Glutamatergic neuron (in vitro differentiated cells): ENCODE measurements around the gene CCR7. TPM values are rescaled to one million over a fixed set of nuclear protein-coding genes. Genes with fewer than 3 reads are reported as not detected.

Experiments
- DNase-seq: peaks from one replicate; pipeline ENCODE4 v3.0.0; 2022
- H3K27ac Mint-ChIP-seq: one replicate; pipeline ENCODE4 v1.8.0; 2020; ENCODE audit warnings: mild to moderate bottlenecking, mixed read lengths, inconsistent platforms; ENCODE audit not compliant: unreplicated experiment
- H3K27me3 Mint-ChIP-seq: one replicate; pipeline ENCODE4 v1.8.0; 2020; ENCODE audit warnings: mild to moderate bottlenecking, moderate library complexity, mixed read lengths, inconsistent platforms; ENCODE audit not compliant: unreplicated experiment
- H3K36me3 Mint-ChIP-seq: one replicate; pipeline ENCODE4 v1.8.0; 2020; ENCODE audit warnings: mild to moderate bottlenecking, mixed read lengths, inconsistent platforms; ENCODE audit not compliant: unreplicated experiment
- H3K4me1 Mint-ChIP-seq: one replicate; pipeline ENCODE4 v1.8.0; 2020; ENCODE audit warnings: mild to moderate bottlenecking, low read depth, mixed read lengths, inconsistent platforms; ENCODE audit not compliant: unreplicated experiment
- H3K4me3 Mint-ChIP-seq: one replicate; pipeline ENCODE4 v1.8.0; 2020; ENCODE audit warnings: mild to moderate bottlenecking, mixed read lengths, inconsistent platforms; ENCODE audit not compliant: unreplicated experiment
- H3K9me3 Mint-ChIP-seq: one replicate; pipeline ENCODE4 v1.8.0; 2020; ENCODE audit warnings: mild to moderate bottlenecking, moderate library complexity, mixed read lengths, inconsistent platforms; ENCODE audit not compliant: unreplicated experiment
- CTCF ChIP-seq: fragments of 200-600 bp; sonication (generic); IDR thresholded peaks from one replicate; pipeline ENCODE4 v1.5.0; 2021; ENCODE audit not compliant: partially characterized antibody, unreplicated experiment
- total RNA-seq: library from RNA; stranded (reverse); fragmentation: NEBNext Ultra II Directional; extraction: Animal tissue kit (Norgen Biotek cat#: 25700); gene quantifications from one replicate; pipeline ENCODE4 v1.2.1, GENCODE V29; 2021; ENCODE audit not compliant: unreplicated experiment

CCR7 gene
- total RNA-seq, 1 donor from 2014 or later = not detected

- Mint-ChIP-seq H3K4me3 (no peak overlapping the region), H3K9me3 (peaks cover 6% of the 10 kb centered on the region), H3K36me3 (no peaks in the 10 kb centered on the region), H3K27ac (no peak overlapping the region), H3K27me3 (peaks cover 4% of the 10 kb centered on the region), H3K4me1 (no peaks in the 10 kb centered on the region)
- TF ChIP-seq CTCF = no peak
- no peak for DNase-seq
Measured at GRCh38 chr17:40535924-40536294, 29.4 kb downstream of the CCR7 start.

- no peak overlapping the region for H3K4me3 Mint-ChIP-seq
Measured at GRCh38 chr17:40535438-40535837, 29.8 kb downstream of the CCR7 start.

GRCh38 chr17:40534371-40535189, 30.7 kb downstream of the CCR7 start:
- no peak for TF ChIP-seq CTCF
- Mint-ChIP-seq H3K36me3 (no peaks in the 10 kb centered on the region), H3K4me1 (no peaks in the 10 kb centered on the region), H3K27me3 (peaks cover 4% of the 10 kb centered on the region), H3K9me3 (peaks cover 6% of the 10 kb centered on the region), H3K4me3 (no peak overlapping the region), H3K27ac (no peak overlapping the region)
- DNase-seq = no peak

More at GRCh38 chr17:40535438-40535837, 29.8 kb downstream of the CCR7 start:
- Mint-ChIP-seq H3K27me3 (peaks cover 4% of the 10 kb centered on the region), H3K27ac (no peak overlapping the region), H3K9me3 (peaks cover 6% of the 10 kb centered on the region), H3K36me3 (no peaks in the 10 kb centered on the region), H3K4me1 (no peaks in the 10 kb centered on the region)
- no peak for TF ChIP-seq CTCF
- no peak for DNase-seq

GRCh38 chr17:40533896-40534295, 31.4 kb downstream of the CCR7 start:
- Mint-ChIP-seq H3K9me3 (peaks cover 6% of the 10 kb centered on the region), H3K36me3 (no peaks in the 10 kb centered on the region), H3K27ac (no peak overlapping the region), H3K4me1 (no peaks in the 10 kb centered on the region), H3K4me3 (no peak overlapping the region), H3K27me3 (peaks cover 4% of the 10 kb centered on the region)
- TF ChIP-seq CTCF = no peak
- DNase-seq = no peak

GRCh38 chr17:40532520-40533253, 32.6 kb downstream of the CCR7 start:
- Mint-ChIP-seq H3K27ac (no peak overlapping the region), H3K4me3 (no peak overlapping the region), H3K27me3 (peaks cover 4% of the 10 kb centered on the region), H3K4me1 (no peaks in the 10 kb centered on the region), H3K36me3 (no peaks in the 10 kb centered on the region), H3K9me3 (peaks cover 6% of the 10 kb centered on the region)
- DNase-seq = no peak
- TF ChIP-seq CTCF = no peak
